Kidney capillary endothelial cell (primary cell): Measurements from ENCODE around the gene ALX1.

Experiments used
- DNase-seq: peaks from one replicate; pipeline ENCODE4 v3.0.0-alpha.2; 2018; ENCODE audit warnings: low spot score

ALX1 gene

GRCh38 chr12:85280165-85280983 is at the start of gene ALX1:
Gene ALX1, plus strand, starts transcription at chr12:85280220. Its CDS starts 42 bp downstream, at chr12:85280262.
- DNase-seq, result peak; percentile 18

- DNase-seq, result no peak
These were observed 42.7 kb upstream of the ALX1 start for GRCh38 chr12:85237327-85237726.

DNA sequence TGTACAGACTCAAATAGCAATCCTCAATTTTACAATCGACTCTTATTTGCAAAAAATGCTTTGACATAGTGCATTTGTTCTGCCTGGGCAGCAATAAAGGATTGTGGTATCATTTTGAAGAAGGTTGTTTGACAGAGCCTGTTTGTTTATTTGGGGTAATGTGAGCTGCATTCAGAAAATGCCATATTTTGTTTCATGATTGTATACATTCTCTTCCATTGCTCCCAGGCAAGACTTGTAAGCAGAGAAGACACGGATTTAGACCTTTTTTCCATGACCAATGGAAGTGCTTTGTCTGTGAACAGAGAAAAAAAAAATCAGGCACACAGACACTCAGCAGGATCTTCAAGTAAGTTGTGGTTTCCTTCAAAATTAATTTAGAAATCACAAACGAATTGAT is 35.5 kb upstream of the ALX1 start:
- DNase-seq, result no peak

- DNase-seq, result no peak
These were observed 26.2 kb upstream of the ALX1 start for GRCh38 chr12:85253853-85254252.

DNA sequence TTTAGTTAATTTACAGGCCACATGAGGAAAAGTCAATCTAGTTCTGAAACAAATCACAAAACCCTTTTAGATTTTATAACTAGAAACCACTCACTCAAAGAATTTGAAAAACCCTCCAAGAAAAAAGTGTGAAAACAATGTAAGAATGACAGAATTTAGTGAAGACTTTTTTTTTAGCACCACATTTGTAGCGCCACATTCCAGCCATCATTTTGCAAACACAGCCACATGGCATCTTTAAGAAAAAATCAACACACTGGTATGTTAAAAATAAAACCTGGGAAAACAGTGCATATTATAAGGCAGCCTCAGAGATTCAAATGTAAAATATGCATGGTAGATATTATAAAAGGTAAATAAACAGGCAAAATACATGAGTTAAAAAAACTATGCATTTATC is 22.3 kb upstream of the ALX1 start:
- DNase-seq, result no peak

DNA sequence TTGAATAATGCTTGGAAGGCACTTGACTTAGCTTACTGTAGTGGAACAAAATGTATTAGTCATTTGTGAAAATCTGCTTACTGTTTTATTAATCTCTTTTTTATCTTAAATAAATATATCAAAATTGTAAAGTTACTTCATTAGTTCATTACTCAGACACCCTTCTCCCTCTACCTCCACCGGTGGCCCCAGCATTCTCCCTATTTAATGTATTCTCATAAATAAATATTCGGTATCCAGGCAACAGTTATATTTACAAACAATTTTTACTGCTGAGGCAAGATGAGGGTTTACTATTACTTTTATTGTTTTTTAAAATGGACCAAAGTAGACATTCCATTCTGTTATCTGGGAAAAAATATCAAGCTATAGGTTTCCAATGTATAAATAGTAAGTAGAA is 19.6 kb upstream of the ALX1 start:
- DNase-seq, result no peak

GRCh38 chr12:85260896-85261295 is 19.1 kb upstream of the ALX1 start:
- no peak for DNase-seq

GRCh38 chr12:85266356-85266755 is 13.7 kb upstream of the ALX1 start:
- no peak for DNase-seq

GRCh38 chr12:85273381-85274314 is 6.4 kb upstream of the ALX1 start:
- DNase-seq, result no peak

DNA sequence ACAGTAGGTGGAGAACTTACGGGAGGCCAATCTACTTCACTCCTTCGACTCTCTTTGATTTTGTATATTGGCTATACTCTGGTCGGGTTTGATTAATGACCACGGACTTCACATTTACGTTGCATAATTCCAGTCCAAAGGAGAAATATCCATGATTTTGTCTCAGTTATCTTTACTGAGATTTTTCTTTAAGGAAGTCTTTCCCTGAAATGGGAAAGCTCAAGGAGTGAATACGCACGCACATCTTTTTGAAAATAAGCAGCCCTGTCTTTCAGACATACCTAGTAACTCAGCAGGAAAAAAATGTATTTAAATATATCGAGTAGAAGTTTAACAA is 5.7 kb upstream of the ALX1 start:
- no peak for DNase-seq

DNA sequence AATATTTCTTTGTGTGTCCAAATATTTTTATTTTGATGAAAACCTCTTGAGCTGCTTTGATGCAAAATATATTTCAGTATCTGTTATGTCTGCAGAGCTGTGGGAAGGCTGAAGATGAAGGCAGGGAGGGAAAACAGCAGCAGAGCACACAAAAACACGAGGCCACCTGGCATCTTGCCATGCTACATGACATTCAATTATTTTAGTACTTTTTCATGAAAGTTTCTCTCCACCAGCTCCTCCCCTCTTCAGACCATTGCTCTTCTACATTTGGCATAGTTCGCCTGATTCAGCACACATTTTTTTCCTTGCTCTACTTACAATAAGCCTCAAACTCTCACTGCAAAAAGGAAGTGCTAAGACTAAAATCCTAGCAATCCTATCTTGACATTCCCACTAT is 4.6 kb upstream of the ALX1 start:
- DNase-seq, result no peak

DNA sequence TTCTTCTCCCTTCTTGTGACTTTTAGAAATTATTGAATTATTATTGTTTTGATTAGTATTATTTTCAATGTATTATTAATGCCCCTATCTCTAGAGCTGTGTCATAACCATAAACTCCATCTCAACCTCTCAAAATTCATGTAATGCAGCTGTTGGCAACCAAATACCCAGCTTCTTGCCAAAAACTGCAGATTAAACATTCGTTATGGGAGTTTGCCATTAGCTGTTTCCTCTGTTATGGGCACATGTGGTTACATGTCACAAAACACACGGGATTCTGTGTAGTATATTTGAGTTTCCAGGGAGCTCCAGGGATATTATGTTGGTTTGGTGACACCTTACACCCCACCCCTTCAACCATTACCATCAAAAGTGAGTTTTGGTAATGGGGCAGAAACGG is 2.8 kb upstream of the ALX1 start:
- no peak for DNase-seq

- DNase-seq, result no peak
These were observed 2.0 kb upstream of the ALX1 start for GRCh38 chr12:85277900-85278597.

DNA sequence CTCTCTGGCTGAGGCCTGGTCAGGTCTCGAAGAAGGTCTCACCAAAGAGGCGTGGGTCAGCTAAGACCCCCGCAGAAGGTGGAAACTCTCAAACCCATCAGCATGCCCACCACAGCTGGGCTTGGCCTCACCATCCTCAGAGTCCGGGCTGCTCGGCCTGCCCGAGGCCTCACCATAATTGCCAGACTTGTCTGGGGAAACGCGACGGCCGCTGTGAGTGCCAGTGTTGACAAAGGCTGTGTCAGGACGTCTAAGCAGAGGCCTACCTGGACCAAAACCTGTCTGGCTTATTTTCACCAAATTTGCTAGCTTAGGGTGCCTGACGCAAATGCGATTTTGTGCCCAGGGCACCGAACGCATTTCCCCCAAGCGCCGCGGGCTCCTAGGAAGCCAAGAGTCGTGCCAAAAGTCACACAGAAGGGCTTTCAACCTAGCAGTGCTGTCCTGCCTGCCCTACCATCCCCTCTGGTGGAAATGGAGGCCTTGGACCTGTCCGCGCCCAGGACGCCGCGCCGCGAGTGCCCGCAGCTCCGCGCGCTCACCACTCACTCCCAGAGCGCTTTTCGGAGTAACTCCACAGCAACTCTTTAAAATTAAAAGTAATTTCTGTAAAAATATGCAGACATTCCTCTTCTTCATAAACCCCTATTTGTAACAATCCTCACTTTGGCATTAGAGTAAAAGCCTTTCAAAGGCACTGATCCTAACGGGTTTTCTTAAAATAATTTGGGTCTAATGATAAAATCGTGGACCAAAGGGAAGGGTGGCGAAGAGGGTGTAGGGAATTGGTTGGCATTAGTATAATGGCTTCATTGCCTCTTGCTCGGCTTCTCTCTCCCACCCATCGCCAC is 1.2 kb upstream of the ALX1 start:
- no peak for DNase-seq

DNA sequence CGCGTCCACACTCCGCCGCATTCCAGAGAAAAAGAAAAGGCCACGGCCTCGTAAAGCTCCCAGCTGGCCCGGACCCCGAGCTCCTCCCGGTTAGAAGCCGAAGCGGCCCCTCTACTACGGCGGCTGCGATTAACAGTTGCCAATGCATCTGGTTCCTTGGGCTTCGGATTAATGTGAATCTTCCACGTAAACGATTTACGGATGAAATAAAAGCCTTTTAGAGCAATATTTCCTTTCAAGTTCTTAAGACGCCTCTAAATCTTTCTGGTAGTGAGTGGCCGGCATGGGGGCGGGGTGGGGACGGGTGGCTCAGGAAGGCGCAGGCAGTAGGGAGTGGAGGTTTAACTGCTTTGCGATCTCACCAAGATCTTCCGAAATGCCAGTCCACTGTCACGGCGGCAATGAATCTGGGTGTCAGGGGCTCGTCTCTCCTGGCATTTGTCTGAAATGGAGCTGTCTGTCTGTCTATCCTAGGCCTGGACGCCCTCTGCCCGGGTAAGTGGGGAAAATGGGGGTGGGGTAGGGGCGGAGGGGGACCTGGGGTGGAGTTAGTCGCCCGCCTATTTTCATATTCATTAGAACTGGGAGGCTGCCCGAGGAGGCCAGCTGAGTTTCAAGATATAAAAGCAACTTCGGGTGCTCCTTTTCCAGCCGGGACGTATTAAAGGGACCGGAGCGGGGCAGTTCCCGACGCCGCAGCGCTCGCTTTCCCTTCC is 413 bp upstream of the ALX1 start:
- DNase-seq, result no peak

DNA sequence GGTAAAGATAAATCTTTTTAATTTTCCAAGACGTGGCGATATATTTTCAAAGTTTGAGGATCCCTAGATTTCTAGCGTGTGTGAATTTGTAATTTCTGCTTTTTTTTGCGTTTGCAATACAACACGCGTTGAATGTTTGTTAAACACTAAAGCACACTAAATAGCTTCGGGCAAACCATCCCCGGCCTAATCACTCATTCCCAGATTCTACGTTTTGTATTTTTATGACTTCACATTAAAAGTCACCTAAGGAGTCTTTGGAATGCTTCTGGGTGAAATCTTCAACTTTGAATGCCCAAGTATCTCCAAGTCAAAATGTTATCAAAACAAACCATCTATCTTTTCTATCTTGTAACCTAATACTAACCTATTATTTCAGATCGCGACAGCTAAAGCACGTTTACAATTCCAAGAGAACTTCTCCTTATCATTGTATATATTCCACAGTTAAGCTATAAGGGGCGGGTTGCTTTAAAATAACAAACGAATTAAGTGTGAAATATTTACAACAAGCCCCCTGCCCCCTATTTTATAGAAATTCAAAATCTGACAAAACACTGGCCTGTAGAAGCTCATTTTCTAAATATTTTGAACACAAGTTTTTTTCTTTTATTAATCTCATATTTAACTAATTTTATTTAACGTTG is 1.1 kb downstream of the ALX1 start:
- peak; percentile 10 for DNase-seq

- DNase-seq, result no peak
These were observed 1.8 kb downstream of the ALX1 start for GRCh38 chr12:85281636-85282312.

- DNase-seq, result no peak
These were observed 3.5 kb downstream of the ALX1 start for GRCh38 chr12:85283560-85283959.

- DNase-seq, result no peak
These were observed 16.3 kb downstream of the ALX1 start for GRCh38 chr12:85296362-85296761.

DNA sequence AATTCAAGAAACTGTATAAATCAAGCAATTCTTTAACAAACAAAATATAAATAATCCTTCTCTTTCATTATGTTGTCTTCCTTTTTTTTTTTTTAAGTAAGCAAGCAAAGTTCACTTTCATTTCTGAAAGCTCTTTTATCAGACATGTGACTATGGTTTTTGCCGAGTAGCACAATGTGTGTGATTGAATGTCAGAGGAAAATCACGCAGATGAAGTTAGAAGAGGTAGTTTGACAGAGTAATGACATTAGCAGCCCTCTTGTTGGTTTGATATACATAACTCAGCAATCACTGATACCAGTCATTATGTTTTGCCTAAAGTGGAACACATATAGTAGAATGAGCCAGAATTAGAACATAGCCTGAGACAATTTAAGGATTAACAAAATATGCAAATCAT is 19.0 kb downstream of the ALX1 start:
- DNase-seq, result no peak
